NT2/D1 (cell line): ENCODE results near the gene ASPSCR1.

ENCODE experiments used
- DNase-seq: peaks from one replicate; pipeline ENCODE4 v3.0.0-alpha.2; 2011; ENCODE audit warnings: low read depth, low spot score
- H3K27me3 ChIP-seq: 2 replicates; pipeline ENCODE4 v1.6.0; 2011; ENCODE audit warnings: mild to moderate bottlenecking; ENCODE audit not compliant: insufficient read length, insufficient read depth
- H3K36me3 ChIP-seq: 2 replicates; pipeline ENCODE4 v1.6.1; 2011; ENCODE audit warnings: mild to moderate bottlenecking, low read length, mixed read lengths; ENCODE audit not compliant: insufficient read depth, insufficient read length
- H3K4me1 ChIP-seq: 2 replicates; pipeline ENCODE4 v1.5.1; 2011; ENCODE audit not compliant: insufficient read depth, insufficient read length
- H3K4me3 ChIP-seq: 2 replicates; pipeline ENCODE4 v1.5.1; 2011; ENCODE audit warnings: low read depth; ENCODE audit not compliant: insufficient read length
- H3K9ac ChIP-seq: 2 replicates; pipeline ENCODE4 v1.6.0; 2011; ENCODE audit warnings: low read depth; ENCODE audit not compliant: insufficient read length
- H3K9me3 ChIP-seq: 2 replicates; pipeline ENCODE4 v1.5.1; 2011; ENCODE audit warnings: mild to moderate bottlenecking, low read length; ENCODE audit not compliant: insufficient read depth
- SUZ12 ChIP-seq: IDR thresholded peaks from 2 replicates; pipeline ENCODE4 v1.6.1; 2011; ENCODE audit not compliant: insufficient read length, insufficient read depth; ENCODE audit errors: extremely low read depth
- YY1 ChIP-seq: IDR thresholded peaks from 2 replicates; pipeline ENCODE4 v1.6.1; 2011; ENCODE audit not compliant: insufficient read length, insufficient read depth
- ZNF274 ChIP-seq: IDR thresholded peaks from 2 replicates; pipeline ENCODE4 v1.6.1; 2011; ENCODE audit warnings: mild to moderate bottlenecking, low read depth, low read length

The ASPSCR1 gene

GRCh38 chr17:82030470-82031302, 53.3 kb downstream of the ASPSCR1 start:
- H3K9ac ChIP-seq, result peak overlapping the region; percentile 84
- peak overlapping the region; percentile 54 for H3K4me3 ChIP-seq
- peaks cover 6% of the 10 kb centered on the region for H3K27me3 ChIP-seq
- TF ChIP-seq ZNF274, result no peak
- TF ChIP-seq SUZ12, result no peak
- no peak for TF ChIP-seq YY1
- DNase-seq, result peak; percentile 63
- H3K4me1 ChIP-seq, result peaks cover 29% of the 10 kb centered on the region
- H3K9me3 ChIP-seq, result no peaks in the 10 kb centered on the region
- H3K36me3 ChIP-seq, result peaks cover 54% of the 10 kb centered on the region

GRCh38 chr17:82031303-82031884, 54.0 kb downstream of the ASPSCR1 start, which contains the start of gene RAC3:
TSS of gene RAC3 (plus strand) at chr17:82031678. CDS start at chr17:82031762, 84 bp downstream.
- TF ChIP-seq SUZ12 (no peak), ZNF274 (no peak), YY1 (no peak)
- no peak for DNase-seq
- Histone ChIP-seq H3K9ac (peak within 1 kb of the TSS; percentile 93), H3K27me3 (peaks cover 10% of the 10 kb centered on the region), H3K36me3 (peaks cover 54% of the 10 kb centered on the region), H3K4me3 (peak within 1 kb of the TSS; percentile 73), H3K4me1 (peaks cover 35% of the 10 kb centered on the region), H3K9me3 (no peaks in the 10 kb centered on the region)

- Histone ChIP-seq H3K4me1 (peaks cover 38% of the 10 kb centered on the region), H3K9ac (peak overlapping the region; percentile 93), H3K4me3 (peak overlapping the region; percentile 73), H3K9me3 (no peaks in the 10 kb centered on the region), H3K36me3 (peaks cover 56% of the 10 kb centered on the region), H3K27me3 (peaks cover 10% of the 10 kb centered on the region)
- TF ChIP-seq SUZ12 (no peak), ZNF274 (no peak), YY1 (no peak)
- no peak for DNase-seq
Measured at GRCh38 chr17:82031885-82032627, 54.6 kb downstream of the ASPSCR1 start.

- DNase-seq, result no peak
- H3K27me3 ChIP-seq, result peaks cover 10% of the 10 kb centered on the region
- peaks cover 49% of the 10 kb centered on the region for H3K36me3 ChIP-seq
- no peak overlapping the region for H3K9ac ChIP-seq
- TF ChIP-seq SUZ12, result no peak
- no peak for TF ChIP-seq YY1
- no peak for TF ChIP-seq ZNF274
- peaks cover 38% of the 10 kb centered on the region for H3K4me1 ChIP-seq
- H3K4me3 ChIP-seq, result no peak overlapping the region
- H3K9me3 ChIP-seq, result no peaks in the 10 kb centered on the region
Measured at GRCh38 chr17:82033359-82034085, 56.1 kb downstream of the ASPSCR1 start.

- peaks cover 39% of the 10 kb centered on the region for H3K36me3 ChIP-seq
- TF ChIP-seq YY1 (no peak), SUZ12 (no peak), ZNF274 (no peak)
- H3K4me1 ChIP-seq, result peaks cover 38% of the 10 kb centered on the region
- no peak for DNase-seq
- H3K9me3 ChIP-seq, result no peaks in the 10 kb centered on the region
- no peak overlapping the region for H3K4me3 ChIP-seq
- H3K27me3 ChIP-seq, result peaks cover 11% of the 10 kb centered on the region
- peak overlapping the region; percentile 36 for H3K9ac ChIP-seq
Measured at GRCh38 chr17:82034371-82035011, 57.1 kb downstream of the ASPSCR1 start.

- no peak overlapping the region for H3K4me3 ChIP-seq
- peaks cover 34% of the 10 kb centered on the region for H3K36me3 ChIP-seq
- no peak for DNase-seq
- H3K9me3 ChIP-seq, result no peaks in the 10 kb centered on the region
- H3K9ac ChIP-seq, result peak overlapping the region; percentile 63
- peaks cover 33% of the 10 kb centered on the region for H3K4me1 ChIP-seq
- peaks cover 15% of the 10 kb centered on the region for H3K27me3 ChIP-seq
- TF ChIP-seq YY1 (no peak), ZNF274 (no peak), SUZ12 (no peak)
Measured at GRCh38 chr17:82035488-82035887, 58.1 kb downstream of the ASPSCR1 start.
